GM19372 (cell line): Measurements from ENCODE around the gene TMBIM6.

Experiments
- ATAC-seq: cut with Tn5 transposase; IDR thresholded peaks from one replicate; pipeline ENCODE4 v1.9.1; 2021; ENCODE audit warnings: mild to moderate bottlenecking, low read depth, moderate library complexity; ENCODE audit not compliant: unreplicated experiment

The TMBIM6 gene

DNA sequence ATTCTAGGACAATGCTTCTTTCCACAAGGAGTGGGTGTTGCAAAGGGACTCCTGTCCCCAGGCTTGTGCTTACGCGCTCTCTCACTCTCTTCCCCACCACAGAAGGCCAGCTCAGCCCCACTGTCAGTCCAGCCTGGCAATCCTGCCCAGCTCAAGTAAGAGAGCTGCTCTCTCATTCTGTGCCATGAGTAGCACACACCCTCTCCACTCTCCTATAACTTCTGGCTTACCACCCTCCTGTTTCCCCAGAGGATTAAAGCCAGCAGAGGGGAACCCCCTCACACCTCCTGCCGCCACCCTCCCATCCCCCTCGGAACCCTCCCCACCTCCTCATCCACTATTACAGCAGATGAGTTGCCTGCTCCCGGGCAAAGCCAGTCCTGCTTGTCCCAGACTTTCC is 69.8 kb downstream of the TMBIM6 start:
- ATAC-seq = no peak

DNA sequence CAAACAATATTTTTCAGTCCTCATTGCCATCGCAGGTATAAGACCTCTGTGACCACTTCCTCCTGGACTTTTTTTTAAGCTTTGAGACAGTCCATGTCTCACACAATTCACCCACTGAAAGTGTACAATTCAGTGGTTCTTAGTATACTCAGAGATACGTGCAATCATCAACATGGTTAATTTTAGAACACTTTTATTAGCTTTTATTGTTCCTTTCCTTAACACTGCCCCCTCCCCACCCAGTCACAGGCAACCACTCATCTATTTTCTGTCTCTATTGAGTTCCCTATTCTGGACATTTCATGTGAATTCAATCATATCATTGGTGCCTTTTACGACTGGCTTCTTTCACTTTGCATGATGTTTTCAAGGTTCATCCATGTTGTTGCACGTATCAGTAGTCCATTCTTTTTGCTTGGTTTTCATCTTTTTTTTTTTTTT is 70.6 kb downstream of the TMBIM6 start:
- ATAC-seq = no peak

DNA sequence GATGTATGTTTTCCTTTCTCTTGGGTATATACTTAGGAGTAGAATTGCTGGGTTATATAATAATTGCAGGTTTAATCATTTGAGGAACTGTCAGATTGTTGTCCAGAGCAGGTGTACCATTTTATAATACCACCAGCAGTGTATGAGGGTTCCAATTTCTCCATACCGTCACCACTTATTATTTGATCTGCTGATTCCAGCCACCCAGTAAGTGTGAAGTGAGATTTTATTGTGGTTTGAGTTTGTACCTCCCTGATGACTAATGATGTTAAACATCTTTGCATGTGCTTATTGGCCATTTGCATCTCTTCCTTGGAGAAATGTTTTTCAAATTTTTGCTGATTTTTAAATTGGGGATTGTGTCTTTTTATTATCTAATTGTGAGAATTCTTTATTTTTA is 71.8 kb downstream of the TMBIM6 start:
- no peak for ATAC-seq
